ENCODE results near the gene L3HYPDH.

L3HYPDH gene

DNA sequence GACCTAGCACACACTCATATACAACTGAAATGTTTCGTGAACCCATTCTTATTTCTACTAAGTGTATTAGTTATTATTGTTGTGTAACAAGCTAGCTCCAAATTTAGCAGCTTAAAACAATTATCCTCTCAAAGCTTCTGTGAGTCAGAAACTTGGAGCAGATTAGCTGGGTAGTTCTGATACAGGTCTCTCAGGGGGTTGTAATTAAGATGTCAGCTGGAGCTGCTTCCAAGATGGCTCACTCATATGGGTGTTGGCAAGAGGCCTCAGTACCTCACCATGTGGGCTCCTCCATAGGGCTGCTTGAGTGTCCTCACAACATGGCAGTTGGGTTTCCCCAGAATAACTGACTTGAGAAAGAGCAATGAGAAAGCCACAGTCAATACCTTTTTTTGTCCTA lies 28.8 kb downstream of the L3HYPDH start:
- DNase-seq (ENCODE audit: low read depth in 1 of 2, low spot score in 1 of 2) = no peak
- TF ChIP-seq GABPA (IDR thresholded peaks at IDR 0.05; ENCODE audit: low read depth) (no peak), REST (IDR thresholded peaks at IDR 0.05; ENCODE audit: insufficient replicate concordance, low read depth) (no peak), CTCF (IDR thresholded peaks at IDR 0.05; ENCODE audit: insufficient read depth, low read length) (no peak), POLR2AphosphoS5 (IDR thresholded peaks at IDR 0.05; ENCODE audit: low read depth) (no peak), SPI1 (IDR thresholded peaks at IDR 0.05; ENCODE audit: borderline replicate concordance, low read depth) (no peak)
- Histone ChIP-seq H3K27ac (replicated peaks) (no peak overlapping the region), H3K27me3 (ENCODE audit: insufficient read depth, poor library complexity, severe bottlenecking) (no peaks in the 10 kb centered on the region), H3K4me3 (replicated peaks; ENCODE audit: insufficient read depth, low read length) (no peak overlapping the region)

DNA sequence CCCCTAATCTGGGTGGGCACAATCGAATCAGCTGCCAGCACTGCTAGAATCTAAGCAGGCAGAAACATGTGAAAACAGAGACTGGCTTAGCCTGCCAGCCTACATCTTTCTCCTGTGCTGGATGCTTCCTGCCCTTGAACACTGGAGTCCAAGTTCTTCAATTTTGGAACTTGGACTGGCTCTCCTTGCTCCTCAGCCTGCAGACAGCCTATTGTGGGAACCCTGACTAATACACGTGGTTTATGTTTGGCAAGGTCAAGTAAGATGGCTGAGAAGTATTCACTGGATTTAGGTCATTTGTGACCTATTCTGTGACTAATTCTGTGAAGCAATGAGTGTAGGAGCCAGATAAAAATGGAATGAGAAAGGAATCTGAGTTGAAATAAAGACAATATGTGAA lies 30.1 kb downstream of the L3HYPDH start:
- no peaks in the 10 kb centered on the region for H3K27me3 ChIP-seq (ENCODE audit: insufficient read depth, poor library complexity, severe bottlenecking)
- H3K4me3 ChIP-seq (replicated peaks; ENCODE audit: insufficient read depth, low read length) = no peak overlapping the region
- H3K27ac ChIP-seq (replicated peaks) = no peak overlapping the region
- TF ChIP-seq SPI1 (IDR thresholded peaks at IDR 0.05; ENCODE audit: borderline replicate concordance, low read depth) (no peak), CTCF (IDR thresholded peaks at IDR 0.05; ENCODE audit: insufficient read depth, low read length) (no peak), GABPA (IDR thresholded peaks at IDR 0.05; ENCODE audit: low read depth) (no peak), REST (IDR thresholded peaks at IDR 0.05; ENCODE audit: insufficient replicate concordance, low read depth) (no peak), POLR2AphosphoS5 (IDR thresholded peaks at IDR 0.05; ENCODE audit: low read depth) (no peak)
- no peak for DNase-seq (ENCODE audit: low read depth in 1 of 2, low spot score in 1 of 2)

GRCh38 chr14:59451849-59452248 lies 32.4 kb downstream of the L3HYPDH start:
- Histone ChIP-seq H3K27ac (replicated peaks) (no peak overlapping the region), H3K27me3 (ENCODE audit: insufficient read depth, poor library complexity, severe bottlenecking) (no peaks in the 10 kb centered on the region), H3K4me3 (replicated peaks; ENCODE audit: insufficient read depth, low read length) (no peak overlapping the region)
- TF ChIP-seq CTCF (IDR thresholded peaks at IDR 0.05; ENCODE audit: insufficient read depth, low read length) = no peak
- TF ChIP-seq GABPA (IDR thresholded peaks at IDR 0.05; ENCODE audit: low read depth) = no peak
- no peak for TF ChIP-seq SPI1 (IDR thresholded peaks at IDR 0.05; ENCODE audit: borderline replicate concordance, low read depth)
- TF ChIP-seq POLR2AphosphoS5 (IDR thresholded peaks at IDR 0.05; ENCODE audit: low read depth) = no peak
- TF ChIP-seq REST (IDR thresholded peaks at IDR 0.05; ENCODE audit: insufficient replicate concordance, low read depth) = no peak
- no peak for DNase-seq (ENCODE audit: low read depth in 1 of 2, low spot score in 1 of 2)

Data from HL-60 (cell line).